Parathyroid adenoma (tissue), 2 donors: ENCODE results near the gene ST7.

ENCODE experiments used
- H2AFZ ChIP-seq: fragments of 300-600 bp; sonication (generic); one replicate; pipeline ENCODE4 v1.7.0; 2017; ENCODE audit warnings: antibody characterized with exemption, mild to moderate bottlenecking
- H3K27ac ChIP-seq: fragments of 300-600 bp; sonication (generic); one replicate; pipeline ENCODE4 v1.7.0; 2017
- H3K27me3 ChIP-seq: fragments of 300-600 bp; sonication (generic); one replicate; pipeline ENCODE4 v1.7.0; 2017; ENCODE audit warnings: low read length; ENCODE audit not compliant: control insufficient read depth, insufficient read depth
- H3K36me3 ChIP-seq: fragments of 300-600 bp; sonication (generic); one replicate; pipeline ENCODE4 v1.7.0; 2017; ENCODE audit warnings: low read length; ENCODE audit not compliant: control insufficient read depth, insufficient read depth
- H3K4me1 ChIP-seq: fragments of 300-600 bp; sonication (generic); one replicate; pipeline ENCODE4 v1.7.0; 2017; ENCODE audit warnings: control low read depth
- H3K4me2 ChIP-seq: fragments of 300-600 bp; sonication (generic); one replicate; pipeline ENCODE4 v1.7.0; 2017; ENCODE audit warnings: low read length
- H3K4me3 ChIP-seq: fragments of 300-600 bp; sonication (generic); one replicate; pipeline ENCODE4 v1.7.0; 2017; ENCODE audit warnings: low read depth, low read length
- H3K79me2 ChIP-seq: fragments of 300-600 bp; sonication (generic); one replicate; pipeline ENCODE4 v1.7.0; 2017; ENCODE audit warnings: control low read depth
- H3K9ac ChIP-seq: fragments of 300-600 bp; sonication (generic); one replicate; pipeline ENCODE4 v1.7.0; 2017; ENCODE audit warnings: mild to moderate bottlenecking
- H3K9me3 ChIP-seq: fragments of 300-600 bp; sonication (generic); one replicate; pipeline ENCODE4 v1.7.0; 2017; ENCODE audit warnings: low read length; ENCODE audit not compliant: control insufficient read depth
- TF ChIP-seq, protein P1 (sequence below): fragments of 300-600 bp; sonication (generic); IDR thresholded peaks from one replicate; pipeline ENCODE4 v1.7.0; 2017; ENCODE audit warnings: antibody characterized with exemption, mild to moderate bottlenecking
- donor health status: primary hyperparathyroidism.

Gene ST7

GRCh38 chr7:117219485-117219884 lies 266.2 kb downstream of the ST7 start:
- no peak overlapping the region for H2AFZ ChIP-seq
- no peak overlapping the region for H3K9ac ChIP-seq
- H3K27me3 ChIP-seq: no peaks in the 10 kb centered on the region
- H3K4me3 ChIP-seq: no peak overlapping the region
- no peak overlapping the region for H3K4me2 ChIP-seq
- no peaks in the 10 kb centered on the region for H3K79me2 ChIP-seq
- H3K9me3 ChIP-seq: no peaks in the 10 kb centered on the region
- no peak overlapping the region for H3K27ac ChIP-seq
- TF ChIP-seq, protein P1, sequence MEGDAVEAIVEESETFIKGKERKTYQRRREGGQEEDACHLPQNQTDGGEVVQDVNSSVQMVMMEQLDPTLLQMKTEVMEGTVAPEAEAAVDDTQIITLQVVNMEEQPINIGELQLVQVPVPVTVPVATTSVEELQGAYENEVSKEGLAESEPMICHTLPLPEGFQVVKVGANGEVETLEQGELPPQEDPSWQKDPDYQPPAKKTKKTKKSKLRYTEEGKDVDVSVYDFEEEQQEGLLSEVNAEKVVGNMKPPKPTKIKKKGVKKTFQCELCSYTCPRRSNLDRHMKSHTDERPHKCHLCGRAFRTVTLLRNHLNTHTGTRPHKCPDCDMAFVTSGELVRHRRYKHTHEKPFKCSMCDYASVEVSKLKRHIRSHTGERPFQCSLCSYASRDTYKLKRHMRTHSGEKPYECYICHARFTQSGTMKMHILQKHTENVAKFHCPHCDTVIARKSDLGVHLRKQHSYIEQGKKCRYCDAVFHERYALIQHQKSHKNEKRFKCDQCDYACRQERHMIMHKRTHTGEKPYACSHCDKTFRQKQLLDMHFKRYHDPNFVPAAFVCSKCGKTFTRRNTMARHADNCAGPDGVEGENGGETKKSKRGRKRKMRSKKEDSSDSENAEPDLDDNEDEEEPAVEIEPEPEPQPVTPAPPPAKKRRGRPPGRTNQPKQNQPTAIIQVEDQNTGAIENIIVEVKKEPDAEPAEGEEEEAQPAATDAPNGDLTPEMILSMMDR: no peak
- H3K4me1 ChIP-seq: no peaks in the 10 kb centered on the region
- no peaks in the 10 kb centered on the region for H3K36me3 ChIP-seq

DNA sequence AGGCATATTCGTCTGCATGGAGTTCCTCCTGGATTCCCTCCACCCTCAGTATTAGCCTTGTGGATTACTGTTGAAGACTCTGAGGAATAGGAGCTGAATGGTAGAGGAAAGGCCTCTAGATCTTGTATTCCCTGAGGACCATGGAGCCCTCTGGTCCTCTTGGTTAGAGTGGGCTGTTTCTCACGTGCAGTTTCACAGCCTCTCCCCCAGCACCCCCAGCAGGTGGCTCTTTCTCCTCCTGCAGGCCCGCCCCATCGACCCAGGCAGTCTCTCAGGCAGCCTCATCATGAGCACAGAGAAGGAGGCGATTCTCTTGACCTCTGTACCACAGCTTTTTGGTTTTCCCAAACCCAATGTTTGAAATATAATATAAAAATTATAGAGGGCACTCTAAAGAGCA lies 267.5 kb downstream of the ST7 start:
- Histone ChIP-seq H3K27me3 (no peaks in the 10 kb centered on the region), H3K4me1 (no peaks in the 10 kb centered on the region), H3K79me2 (no peaks in the 10 kb centered on the region), H3K4me3 (no peak overlapping the region), H3K4me2 (no peak overlapping the region), H3K36me3 (no peaks in the 10 kb centered on the region), H2AFZ (no peak overlapping the region), H3K9me3 (no peaks in the 10 kb centered on the region), H3K27ac (no peak overlapping the region), H3K9ac (no peak overlapping the region)
- TF ChIP-seq, protein P1: no peak

GRCh38 chr7:117225536-117225935 lies 272.2 kb downstream of the ST7 start:
- H3K9ac ChIP-seq: no peak overlapping the region
- H3K27ac ChIP-seq: no peak overlapping the region
- no peaks in the 10 kb centered on the region for H3K9me3 ChIP-seq
- TF ChIP-seq, protein P1: no peak
- no peaks in the 10 kb centered on the region for H3K4me1 ChIP-seq
- no peaks in the 10 kb centered on the region for H3K27me3 ChIP-seq
- no peaks in the 10 kb centered on the region for H3K36me3 ChIP-seq
- no peaks in the 10 kb centered on the region for H3K79me2 ChIP-seq
- no peak overlapping the region for H2AFZ ChIP-seq
- H3K4me3 ChIP-seq: no peak overlapping the region
- H3K4me2 ChIP-seq: no peak overlapping the region

DNA sequence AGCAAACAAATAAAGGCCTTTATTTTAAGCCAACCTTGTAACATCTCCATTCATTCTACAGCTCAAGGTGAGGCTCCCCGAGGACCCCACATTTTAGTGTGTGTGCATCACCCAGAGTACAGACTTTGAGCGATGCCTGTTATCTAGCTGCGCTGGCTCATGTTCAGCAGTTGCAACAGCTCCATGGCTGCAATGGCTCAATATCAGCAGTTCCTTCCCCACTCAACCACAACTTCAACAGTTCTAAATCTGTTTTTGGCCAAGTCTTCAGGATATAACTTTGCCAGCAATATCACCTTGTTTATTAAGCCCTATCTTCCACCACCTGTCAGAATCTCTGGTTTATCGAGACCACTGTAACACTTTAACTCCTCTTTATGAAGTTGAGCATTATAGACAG lies 273.8 kb downstream of the ST7 start:
- Histone ChIP-seq H3K4me2 (no peak overlapping the region), H3K27me3 (no peaks in the 10 kb centered on the region), H3K9ac (no peak overlapping the region), H3K9me3 (no peaks in the 10 kb centered on the region), H2AFZ (no peak overlapping the region), H3K79me2 (no peaks in the 10 kb centered on the region), H3K4me3 (no peak overlapping the region), H3K27ac (no peak overlapping the region), H3K4me1 (no peaks in the 10 kb centered on the region), H3K36me3 (no peaks in the 10 kb centered on the region)
- TF ChIP-seq, protein P1: no peak

DNA sequence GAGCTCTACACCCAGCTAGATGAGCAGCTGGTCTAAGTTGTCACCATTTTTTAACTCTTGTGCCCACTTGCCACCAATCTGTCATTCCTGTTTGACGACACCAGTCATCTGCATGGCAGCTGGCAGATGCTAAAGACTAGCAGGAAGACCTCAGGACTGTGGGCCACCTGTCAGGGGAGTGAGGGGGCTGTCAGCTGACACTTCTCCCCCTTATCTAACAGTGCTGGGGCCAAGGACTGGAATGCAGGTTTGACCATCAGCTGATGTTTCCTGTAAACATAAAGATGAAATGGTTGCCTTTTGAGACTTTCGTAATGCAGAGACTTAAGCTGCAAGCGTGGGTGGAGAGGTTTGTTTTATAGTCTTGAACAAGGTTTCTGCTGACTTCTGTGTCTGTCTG lies 276.0 kb downstream of the ST7 start:
- Histone ChIP-seq H3K9ac (no peak overlapping the region), H2AFZ (no peak overlapping the region), H3K36me3 (no peaks in the 10 kb centered on the region), H3K4me1 (no peaks in the 10 kb centered on the region), H3K4me2 (no peak overlapping the region), H3K4me3 (no peak overlapping the region), H3K27me3 (no peaks in the 10 kb centered on the region), H3K27ac (no peak overlapping the region), H3K79me2 (no peaks in the 10 kb centered on the region), H3K9me3 (no peaks in the 10 kb centered on the region)
- TF ChIP-seq, protein P1: no peak
